Astrocyte (in vitro differentiated cells and primary cell): ENCODE results near the gene FBXL13. TPM values are rescaled to one million over a fixed set of nuclear protein-coding genes. Genes with fewer than 3 reads are reported as not detected.
"Not testable (repeated sequence)": the region's sequence is repeated elsewhere in the genome, so short reads cannot be mapped to it uniquely, and the experiment has no call there.

Experiments
- DNase-seq: peaks from one replicate; pipeline ENCODE4 v3.0.0-alpha.2; 2010; ENCODE audit warnings: low read depth
- FAIRE-seq: peaks from 2 replicates; lab custom pipeline; 2011; peaks lifted over from hg19 to GRCh38; lab: Jason Lieb, UNC
- H2AFZ ChIP-seq: 2 replicates; pipeline ENCODE4 v1.6.0; 2012; ENCODE audit warnings: low read depth, low read length, inconsistent platforms
- H3K27ac ChIP-seq: 2 replicates; pipeline ENCODE4 v1.5.1; 2011; ENCODE audit warnings: low read depth, low read length, inconsistent platforms
- H3K27me3 ChIP-seq: 2 replicates; pipeline ENCODE4 v1.6.0; 2011; ENCODE audit warnings: low read length, inconsistent platforms; ENCODE audit not compliant: insufficient read depth
- H3K36me3 ChIP-seq: 2 replicates; pipeline ENCODE4 v1.5.1; 2011; ENCODE audit warnings: low read length, inconsistent platforms; ENCODE audit not compliant: insufficient read depth
- H3K4me1 ChIP-seq: 2 replicates; pipeline ENCODE4 v1.5.1; 2011; ENCODE audit warnings: low read length, inconsistent platforms; ENCODE audit not compliant: insufficient read depth
- H3K4me2 ChIP-seq: 2 replicates; pipeline ENCODE4 v1.6.0; 2012; ENCODE audit warnings: low read length, inconsistent platforms
- H3K4me3 ChIP-seq: 2 replicates; pipeline ENCODE4 v1.5.1; 2011; ENCODE audit warnings: low read depth, mild to moderate bottlenecking, low read length, inconsistent platforms; ENCODE audit not compliant: insufficient read depth
- H3K79me2 ChIP-seq: 2 replicates; pipeline ENCODE4 v1.6.0; 2012; ENCODE audit warnings: mild to moderate bottlenecking, low read length, inconsistent platforms; ENCODE audit not compliant: insufficient read depth
- H3K9ac ChIP-seq: 2 replicates; pipeline ENCODE4 v1.6.0; 2012; ENCODE audit warnings: mild to moderate bottlenecking, low read length, inconsistent platforms
- H3K9me3 ChIP-seq: 2 replicates; pipeline ENCODE4 v1.5.1; 2012; ENCODE audit warnings: low read depth, mild to moderate bottlenecking, low read length, inconsistent platforms; ENCODE audit not compliant: insufficient read depth
- H4K20me1 ChIP-seq: 2 replicates; pipeline ENCODE4 v1.6.0; 2012; ENCODE audit warnings: low read length, inconsistent platforms; ENCODE audit not compliant: insufficient read depth
- H3K27ac Mint-ChIP-seq: one replicate; pipeline ENCODE4 v1.8.0; 2021; ENCODE audit warnings: mild to moderate bottlenecking, mixed read lengths; ENCODE audit not compliant: unreplicated experiment
- H3K27me3 Mint-ChIP-seq: one replicate; pipeline ENCODE4 v1.8.0; 2021; ENCODE audit warnings: low read depth, mixed read lengths; ENCODE audit not compliant: unreplicated experiment
- H3K36me3 Mint-ChIP-seq: one replicate; pipeline ENCODE4 v1.8.0; 2021; ENCODE audit warnings: low read depth, mixed read lengths; ENCODE audit not compliant: unreplicated experiment
- H3K4me1 Mint-ChIP-seq: one replicate; pipeline ENCODE4 v1.8.0; 2021; ENCODE audit warnings: low read depth, mixed read lengths; ENCODE audit not compliant: unreplicated experiment
- H3K4me3 Mint-ChIP-seq: one replicate; pipeline ENCODE4 v1.8.0; 2021; ENCODE audit warnings: mild to moderate bottlenecking, moderate library complexity, mixed read lengths; ENCODE audit not compliant: unreplicated experiment
- H3K9me3 Mint-ChIP-seq: one replicate; pipeline ENCODE4 v1.8.0; 2021; ENCODE audit warnings: mild to moderate bottlenecking, mixed read lengths; ENCODE audit not compliant: unreplicated experiment
- CTCF ChIP-seq: IDR thresholded peaks from 2 replicates; pipeline ENCODE4 v1.5.1; 2011; ENCODE audit warnings: low read depth, mild to moderate bottlenecking, inconsistent platforms, low read length, moderate library complexity; ENCODE audit not compliant: insufficient read depth
- EZH2 ChIP-seq: IDR thresholded peaks from 2 replicates; pipeline ENCODE4 v1.6.1; 2012; ENCODE audit warnings: mild to moderate bottlenecking, low read length, inconsistent platforms; ENCODE audit not compliant: insufficient read depth
- total RNA-seq: library from RNA; stranded (reverse); gene quantifications from 2 replicates; pipeline ENCODE4 v1.2.1, GENCODE V29; 2021

The FBXL13 gene
- total RNA-seq, 1 donor from 2014 or later, result 1.2 TPM

DNA sequence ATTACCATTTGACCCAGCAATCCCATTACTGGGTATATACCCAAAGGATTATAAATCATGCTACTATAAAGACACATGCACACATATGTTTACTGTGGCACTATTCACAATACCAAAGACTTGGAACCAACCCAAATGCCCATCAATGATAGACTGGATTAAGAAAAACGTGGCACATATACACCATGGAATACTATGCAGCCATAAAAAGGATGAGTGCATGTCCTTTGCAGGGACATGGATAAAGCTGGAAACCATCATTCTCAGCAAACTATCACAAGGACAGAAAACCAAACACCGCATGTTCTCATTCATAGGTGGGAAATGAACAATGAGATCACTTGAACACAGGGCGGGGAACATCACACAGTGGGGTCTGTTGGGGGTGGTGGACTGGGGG lies 116.6 kb downstream of the FBXL13 start:
- not testable (repeated sequence) for H3K4me1 ChIP-seq, H3K36me3 Mint-ChIP-seq, H3K27me3 Mint-ChIP-seq, H3K27me3 ChIP-seq, H3K27ac ChIP-seq, H3K4me3 ChIP-seq, H3K9ac ChIP-seq, H3K79me2 ChIP-seq, H2AFZ ChIP-seq, DNase-seq, H3K4me1 Mint-ChIP-seq, H3K4me3 Mint-ChIP-seq, H3K27ac Mint-ChIP-seq, H4K20me1 ChIP-seq, FAIRE-seq, H3K4me2 ChIP-seq, H3K9me3 ChIP-seq, H3K36me3 ChIP-seq
- peaks cover 12% of the 10 kb centered on the region for H3K9me3 Mint-ChIP-seq

DNA sequence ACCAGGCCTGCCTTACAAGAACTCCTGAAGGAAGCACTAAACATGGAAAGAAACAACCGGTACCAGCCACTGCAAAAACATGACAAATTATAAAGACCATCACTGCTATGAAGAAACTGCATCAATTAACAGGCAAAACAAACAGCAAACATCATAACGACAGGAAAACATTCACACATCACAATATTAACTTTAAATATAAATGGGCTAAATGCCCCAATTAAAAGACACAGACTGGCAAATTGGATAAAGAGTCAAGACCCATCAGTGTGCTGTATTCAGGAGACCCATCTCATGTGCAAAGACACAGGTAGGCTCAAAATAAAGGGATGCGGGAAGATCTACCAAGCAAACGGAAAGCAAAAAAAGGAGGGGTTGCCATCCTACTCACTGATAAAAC lies 120.2 kb downstream of the FBXL13 start:
- H3K27ac Mint-ChIP-seq, H4K20me1 ChIP-seq, H3K4me2 ChIP-seq, FAIRE-seq, DNase-seq, H3K36me3 Mint-ChIP-seq, H3K27me3 ChIP-seq, H3K4me3 ChIP-seq, H3K4me1 ChIP-seq, H3K27ac ChIP-seq, H2AFZ ChIP-seq, H3K9ac ChIP-seq, H3K9me3 ChIP-seq, H3K4me1 Mint-ChIP-seq, H3K4me3 Mint-ChIP-seq, H3K27me3 Mint-ChIP-seq, H3K79me2 ChIP-seq, H3K36me3 ChIP-seq: not testable (repeated sequence)
- H3K9me3 Mint-ChIP-seq, result peaks cover 14% of the 10 kb centered on the region

- Histone ChIP-seq H4K20me1 (no peaks in the 10 kb centered on the region), H3K27ac (no peak overlapping the region), H3K79me2 (no peaks in the 10 kb centered on the region), H3K9ac (no peak overlapping the region), H3K4me2 (no peak overlapping the region), H3K4me3 (no peak overlapping the region), H3K36me3 (no peaks in the 10 kb centered on the region), H3K4me1 (no peaks in the 10 kb centered on the region), H2AFZ (no peak overlapping the region), H3K27me3 (no peaks in the 10 kb centered on the region), H3K9me3 (no peaks in the 10 kb centered on the region)
- Mint-ChIP-seq H3K9me3 (peaks cover 14% of the 10 kb centered on the region), H3K4me1 (no peaks in the 10 kb centered on the region), H3K4me3 (no peak overlapping the region), H3K27ac (no peak overlapping the region), H3K27me3 (no peaks in the 10 kb centered on the region), H3K36me3 (peaks cover 5% of the 10 kb centered on the region)
- FAIRE-seq, result no peak
- TF ChIP-seq CTCF (no peak), EZH2 (no peak)
- DNase-seq, result no peak
These were observed 121.2 kb downstream of the FBXL13 start for GRCh38 chr7:102953406-102953805.

- Histone ChIP-seq H3K4me2 (no peak overlapping the region), H3K9ac (no peak overlapping the region), H2AFZ (no peak overlapping the region), H3K9me3 (no peaks in the 10 kb centered on the region), H3K79me2 (no peaks in the 10 kb centered on the region), H3K27ac (no peak overlapping the region), H3K36me3 (no peaks in the 10 kb centered on the region), H4K20me1 (no peaks in the 10 kb centered on the region), H3K27me3 (no peaks in the 10 kb centered on the region), H3K4me1 (no peaks in the 10 kb centered on the region), H3K4me3 (no peak overlapping the region)
- Mint-ChIP-seq H3K27me3 (no peaks in the 10 kb centered on the region), H3K9me3 (peaks cover 8% of the 10 kb centered on the region), H3K4me1 (no peaks in the 10 kb centered on the region), H3K4me3 (no peak overlapping the region), H3K36me3 (peaks cover 5% of the 10 kb centered on the region), H3K27ac (no peak overlapping the region)
- no peak for DNase-seq
- FAIRE-seq, result no peak
- TF ChIP-seq CTCF (no peak), EZH2 (no peak)
These were observed 122.8 kb downstream of the FBXL13 start for GRCh38 chr7:102951839-102952238.
